Skeletal muscle cell (primary cell): Measurements from ENCODE around the gene NAPA.

ENCODE experiments used
- DNase-seq: peaks from one replicate; pipeline ENCODE4 v3.0.0-alpha.2; 2010; ENCODE audit warnings: low read depth
- H3K4me3 ChIP-seq: 2 replicates; pipeline ENCODE4 v1.5.1; 2011; ENCODE audit warnings: low read depth, mild to moderate bottlenecking, control low read depth, low read length, moderate library complexity

The NAPA gene

DNA sequence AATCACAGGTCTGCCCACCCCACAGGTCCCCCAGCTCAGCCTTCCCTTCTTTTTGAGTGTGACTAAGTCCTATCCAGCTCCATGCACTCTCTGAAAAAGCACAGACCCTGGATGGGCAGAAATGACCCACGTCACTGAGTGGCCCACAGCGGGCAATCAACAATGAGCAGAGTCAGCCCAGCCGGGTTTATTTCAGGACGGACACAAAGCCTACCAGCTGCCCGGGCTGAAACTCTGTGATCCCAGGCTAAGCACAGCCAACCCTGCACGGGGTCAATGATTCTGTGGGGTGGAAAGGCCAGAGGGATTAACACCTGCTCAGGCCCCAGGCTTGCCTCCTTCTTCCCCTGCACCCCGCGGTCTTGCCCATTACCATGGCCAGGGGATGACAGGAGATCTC lies 8.4 kb downstream of the NAPA start:
- H3K4me3 ChIP-seq: no peak overlapping the region
- no peak for DNase-seq

DNA sequence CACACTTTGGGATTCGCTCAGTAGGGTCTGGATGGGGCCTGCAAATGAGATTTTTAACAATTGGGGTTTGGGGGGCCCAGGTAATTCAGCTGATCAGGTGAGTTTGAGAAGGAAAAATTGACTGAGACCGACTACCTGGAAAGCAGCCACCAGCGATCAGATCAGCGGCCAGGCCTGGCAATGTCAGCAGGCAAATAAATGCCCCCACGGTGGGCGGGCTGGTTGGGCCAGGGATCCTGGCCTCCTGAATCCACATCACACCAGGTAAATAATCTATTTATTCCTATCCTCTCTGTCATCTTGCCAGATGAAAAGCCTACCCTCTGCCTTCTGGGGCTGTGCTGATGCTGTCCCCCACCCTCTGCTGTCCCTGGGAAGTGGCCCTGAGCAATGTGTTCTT lies 9.4 kb downstream of the NAPA start:
- DNase-seq: no peak
- no peak overlapping the region for H3K4me3 ChIP-seq

DNA sequence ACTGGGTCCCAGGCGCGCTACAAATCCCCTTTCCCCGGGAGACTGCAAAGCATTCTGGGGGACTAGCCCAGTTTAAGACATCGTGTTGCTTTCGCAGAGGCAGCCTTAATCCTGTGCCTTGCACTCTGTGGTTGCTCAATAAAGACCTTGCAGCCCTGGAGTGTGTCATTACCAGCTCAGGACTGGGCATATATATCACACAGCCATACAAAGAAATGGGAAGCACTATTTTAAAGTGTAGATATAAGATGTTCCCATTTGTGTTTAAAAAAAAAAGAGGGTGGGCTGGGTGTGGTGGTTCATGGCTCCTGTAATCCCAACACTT lies 11.1 kb downstream of the NAPA start:
- no peak for DNase-seq
- H3K4me3 ChIP-seq: no peak overlapping the region

DNA sequence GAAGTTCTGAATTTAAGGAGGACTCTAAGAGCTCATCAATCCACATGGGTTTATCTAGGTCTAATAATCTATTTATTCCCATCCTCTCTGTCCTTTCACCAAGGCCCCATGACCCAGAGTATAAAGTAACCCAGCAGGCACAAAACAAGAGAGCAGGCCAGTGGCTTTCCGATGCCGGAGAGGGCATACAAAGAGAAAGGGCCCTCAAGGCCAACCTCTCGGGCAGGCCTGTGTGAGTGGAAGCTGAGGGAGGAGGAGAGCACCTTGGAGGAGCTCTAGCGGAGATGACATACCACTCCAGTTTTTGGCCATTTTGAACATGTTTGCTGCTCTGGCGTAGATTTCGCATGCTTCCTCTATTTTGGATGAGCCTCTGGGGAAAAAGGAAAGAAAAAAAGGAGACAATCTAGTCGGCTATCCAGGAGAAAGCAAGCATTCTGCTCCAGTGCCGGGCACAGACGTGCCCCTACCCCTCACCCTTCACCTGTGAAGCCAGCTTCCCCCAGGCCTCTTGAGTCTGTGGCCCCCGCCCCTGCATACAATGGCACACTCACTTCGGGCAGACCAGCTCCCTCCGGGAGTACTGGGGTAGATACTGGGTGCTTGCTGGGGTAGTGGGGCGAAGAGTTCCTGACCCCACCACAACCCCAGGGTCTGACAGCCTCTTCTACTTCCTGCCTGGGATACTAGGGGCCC lies 11.6 kb downstream of the NAPA start:
- no peak for DNase-seq
- H3K4me3 ChIP-seq: no peak overlapping the region

DNA sequence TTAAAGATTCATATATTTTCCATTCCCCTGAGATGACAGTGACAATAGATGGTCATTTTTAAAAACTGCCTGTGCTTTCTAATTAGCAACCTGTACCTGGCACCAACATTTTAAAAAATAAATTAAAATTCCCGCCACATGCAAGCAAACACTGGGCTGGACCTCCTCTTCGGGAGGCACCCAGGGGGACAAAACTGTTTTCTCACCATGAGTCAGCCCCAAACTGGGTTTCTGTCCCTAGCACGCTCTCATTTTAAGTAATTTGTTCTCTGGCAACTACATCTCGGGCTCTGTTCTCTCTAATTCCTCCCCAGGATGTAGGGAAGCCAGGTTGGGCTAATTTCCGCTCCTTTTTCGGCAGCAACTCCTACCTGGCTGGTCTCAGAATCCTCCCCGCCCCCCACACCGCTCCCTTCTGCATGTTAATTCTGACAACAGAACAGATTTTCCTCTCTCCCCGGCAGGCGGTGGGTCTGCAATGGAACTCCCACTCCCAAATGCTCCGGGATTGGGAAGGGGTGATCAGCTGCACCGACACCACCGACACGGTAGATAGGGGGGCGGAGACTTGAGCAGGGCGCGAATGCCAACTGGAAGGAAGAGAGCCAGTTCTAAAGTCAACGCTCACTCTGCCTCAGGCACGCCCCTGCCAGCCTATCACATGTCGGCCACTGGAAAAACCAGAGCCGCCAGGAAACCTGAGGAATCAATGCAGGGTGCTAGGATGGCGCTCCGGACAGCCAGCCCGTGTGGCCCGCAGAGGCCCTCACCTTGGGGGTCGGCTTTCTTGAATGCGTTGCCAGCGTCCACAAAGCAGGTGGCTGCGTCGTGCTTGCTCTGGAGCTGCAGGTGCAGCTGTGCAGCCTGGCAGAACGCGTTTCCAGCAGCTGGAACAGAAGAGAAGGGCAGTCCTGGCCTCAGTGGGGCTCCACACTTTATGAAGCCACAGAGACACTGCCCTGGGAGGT lies 14.7 kb downstream of the NAPA start:
- DNase-seq: no peak
- no peak overlapping the region for H3K4me3 ChIP-seq

DNA sequence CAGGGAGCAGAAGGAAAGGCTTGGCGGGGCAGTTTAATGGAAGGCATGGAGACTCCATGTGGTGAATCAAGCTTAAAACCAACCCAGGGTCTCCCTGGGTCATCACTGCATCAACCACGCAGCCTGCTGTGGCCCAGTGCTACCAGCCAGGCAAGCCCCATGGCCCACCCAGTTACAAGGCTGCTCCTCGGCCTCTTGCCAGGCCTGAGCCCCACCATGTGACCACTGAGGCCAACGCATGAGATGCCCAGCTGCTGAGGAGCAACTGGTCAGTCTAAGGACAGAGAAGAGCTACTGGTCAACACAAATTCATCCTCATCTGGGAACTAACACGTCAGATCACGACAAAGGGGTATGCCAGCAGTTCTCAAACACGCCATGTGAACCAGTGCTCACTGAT lies 15.5 kb downstream of the NAPA start:
- H3K4me3 ChIP-seq: no peak overlapping the region

DNA sequence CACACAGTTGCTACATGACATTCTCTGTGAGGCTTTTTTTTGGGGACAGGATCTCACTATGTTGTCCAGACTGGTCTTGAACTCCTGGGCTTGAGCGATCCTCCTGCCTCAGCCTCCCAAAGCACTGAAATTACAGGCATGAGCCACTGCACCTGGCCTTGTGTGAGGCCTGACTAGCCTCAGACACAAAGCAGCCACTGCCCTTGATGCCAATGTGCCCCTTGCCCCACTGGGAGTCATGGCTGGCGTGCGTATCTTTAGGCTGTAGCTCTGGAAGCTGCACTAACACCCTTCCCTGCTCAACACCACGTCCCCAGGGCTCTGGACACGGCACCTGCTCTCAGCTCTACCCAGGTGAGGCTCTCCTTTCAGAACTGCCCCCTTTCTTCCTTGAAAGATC lies 16.3 kb downstream of the NAPA start:
- no peak overlapping the region for H3K4me3 ChIP-seq
- no peak for DNase-seq

More for the DNA sequence above, 15.5 kb downstream of the NAPA start:
- DNase-seq: no peak

DNA sequence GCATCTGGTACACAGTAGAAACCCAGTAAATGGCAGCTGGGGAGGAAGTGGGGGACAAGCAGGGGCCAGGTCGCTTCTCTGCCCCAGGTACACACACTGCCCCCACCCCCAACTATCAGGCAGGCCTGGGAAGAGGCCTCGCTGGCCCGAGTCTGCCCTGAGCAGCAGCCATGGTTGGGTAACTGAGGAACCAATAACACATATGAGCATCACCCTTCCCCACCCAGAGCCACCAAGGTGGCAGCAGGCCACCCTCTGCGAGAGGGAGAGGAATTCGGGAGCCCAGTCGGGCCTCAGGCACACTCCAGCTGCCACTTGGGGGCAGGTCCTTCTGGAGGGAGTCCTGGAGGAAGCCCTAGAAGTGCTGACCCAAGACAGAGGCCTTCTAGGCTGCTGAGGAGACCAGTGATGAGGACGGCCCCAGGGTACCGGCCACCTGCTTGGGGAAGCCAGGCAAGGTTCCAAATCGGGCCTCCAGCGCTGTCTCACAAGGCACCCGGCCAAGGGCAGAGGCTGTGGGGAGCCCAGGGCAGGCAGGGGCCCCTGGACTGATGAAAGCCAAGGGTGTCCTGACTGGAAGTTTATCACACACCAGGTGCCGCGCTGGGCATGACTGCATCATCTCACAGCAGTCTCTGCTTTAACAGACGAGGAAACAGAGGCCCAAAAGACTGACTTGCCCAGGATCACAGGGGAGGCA lies 16.9 kb downstream of the NAPA start:
- DNase-seq: no peak
- H3K4me3 ChIP-seq: no peak overlapping the region

DNA sequence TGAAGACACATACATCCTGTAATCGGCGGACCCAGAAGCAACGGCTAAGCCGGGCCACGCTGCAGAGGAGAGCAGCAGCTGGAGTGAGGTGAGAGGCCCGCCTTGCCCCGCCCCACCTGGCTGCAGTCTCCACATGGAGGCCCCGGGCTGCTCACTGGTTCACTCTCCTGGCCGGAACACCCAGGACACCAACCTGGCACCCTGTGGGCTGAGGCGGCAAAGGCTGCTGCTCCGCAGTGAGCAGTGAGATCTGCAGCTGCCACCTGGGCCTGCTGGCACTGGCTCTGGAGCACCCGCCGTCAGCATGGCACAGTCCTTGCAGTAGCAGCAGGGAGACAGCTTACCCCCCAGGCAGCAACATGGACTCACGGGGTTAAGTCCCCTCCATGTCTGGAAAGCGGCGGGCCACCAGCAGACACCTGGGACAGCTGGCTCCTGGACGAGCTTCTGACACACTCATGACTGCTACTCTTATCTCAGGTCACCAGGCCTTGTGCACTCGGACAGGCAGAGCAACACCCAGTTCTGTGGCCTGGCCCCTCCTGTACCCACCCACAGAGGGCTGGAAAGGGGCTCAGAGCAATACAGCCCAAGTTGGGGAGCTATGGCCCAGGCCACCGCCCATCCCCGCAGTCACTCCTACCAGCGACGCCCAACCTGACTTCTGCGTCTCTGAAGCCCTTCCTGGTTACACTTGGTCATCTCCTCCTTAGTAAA lies 17.7 kb downstream of the NAPA start:
- DNase-seq: no peak
- H3K4me3 ChIP-seq: no peak overlapping the region

DNA sequence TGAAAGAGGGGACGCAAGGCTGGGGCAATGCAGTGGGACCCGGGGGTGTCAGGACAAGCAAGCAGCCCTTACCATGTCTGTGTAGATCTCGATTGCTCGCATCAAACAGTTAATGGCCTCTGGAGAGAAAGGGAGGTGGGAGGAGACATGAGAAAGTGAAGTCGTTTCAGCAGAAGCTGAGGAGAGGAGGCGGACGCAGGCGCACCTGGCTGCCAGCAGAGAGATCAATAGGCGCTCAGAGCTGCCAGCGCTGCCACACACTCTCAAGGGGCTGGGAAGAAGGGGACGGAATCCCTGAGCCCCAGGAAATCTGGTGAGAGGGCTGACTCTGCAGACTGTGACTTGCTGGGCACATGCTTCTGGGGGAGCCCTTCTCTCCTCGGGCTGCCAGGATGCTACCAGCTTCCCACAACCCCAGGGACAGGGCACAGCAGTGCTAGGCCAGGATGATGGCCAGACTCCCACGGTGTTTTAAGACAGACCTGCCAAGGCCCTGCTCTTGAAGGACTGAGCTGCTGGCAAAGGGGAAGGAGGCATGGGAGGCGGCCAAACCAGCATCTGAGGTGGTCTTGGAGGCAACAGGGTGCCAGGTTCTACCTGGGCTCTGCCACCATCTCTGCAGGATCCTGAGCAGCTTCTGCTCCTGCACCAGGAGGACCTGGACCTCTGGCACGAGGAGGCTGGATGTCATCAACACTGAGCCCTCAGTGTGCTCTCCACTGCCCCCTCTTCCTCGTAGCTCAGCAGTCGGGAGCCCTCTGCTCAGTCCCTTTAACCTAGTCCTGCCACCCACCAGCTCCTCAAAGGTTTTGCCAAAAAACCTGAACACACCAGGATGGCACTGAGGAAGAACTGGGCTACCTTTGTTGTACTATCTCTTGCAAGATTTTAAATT lies 19.1 kb downstream of the NAPA start:
- H3K4me3 ChIP-seq: no peak overlapping the region
- no peak for DNase-seq

DNA sequence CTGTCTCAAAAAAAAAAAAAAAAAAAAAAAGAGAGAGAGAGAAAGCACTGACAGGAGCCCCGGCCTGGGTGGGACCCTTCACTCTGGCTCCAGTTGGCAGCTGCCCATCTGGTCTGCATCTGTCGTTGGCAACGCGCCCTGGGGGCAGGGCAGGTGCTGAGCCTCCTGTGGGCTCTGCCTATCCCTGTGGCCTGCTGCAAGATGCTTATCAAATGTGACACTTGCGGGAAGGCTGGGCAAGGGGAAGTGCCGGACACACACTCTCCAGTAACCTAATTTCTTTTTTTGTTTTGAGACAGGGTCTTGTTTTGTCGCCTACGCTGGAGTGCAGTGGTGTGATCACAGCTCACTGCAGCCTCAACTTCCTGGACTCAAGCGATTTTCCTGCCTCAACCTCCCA lies 20.1 kb downstream of the NAPA start:
- no peak overlapping the region for H3K4me3 ChIP-seq
- no peak for DNase-seq

DNA sequence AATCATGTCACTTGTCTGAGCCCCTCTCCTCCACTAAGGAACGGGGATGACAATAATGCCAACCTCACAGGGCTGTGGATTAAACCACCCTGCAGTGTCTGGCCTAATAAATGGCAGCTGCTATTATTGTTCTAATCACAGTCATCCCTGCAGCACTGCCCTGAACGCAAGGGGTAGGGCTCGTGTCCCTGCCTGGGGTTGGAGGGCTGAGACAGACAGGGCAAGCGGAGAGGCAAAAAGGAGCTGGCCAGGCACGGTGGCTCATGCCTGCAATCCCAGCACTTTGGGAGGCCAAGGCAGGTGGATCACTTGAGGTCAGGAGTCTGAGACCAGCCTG lies 20.7 kb downstream of the NAPA start:
- H3K4me3 ChIP-seq: no peak overlapping the region
- DNase-seq: no peak

DNA sequence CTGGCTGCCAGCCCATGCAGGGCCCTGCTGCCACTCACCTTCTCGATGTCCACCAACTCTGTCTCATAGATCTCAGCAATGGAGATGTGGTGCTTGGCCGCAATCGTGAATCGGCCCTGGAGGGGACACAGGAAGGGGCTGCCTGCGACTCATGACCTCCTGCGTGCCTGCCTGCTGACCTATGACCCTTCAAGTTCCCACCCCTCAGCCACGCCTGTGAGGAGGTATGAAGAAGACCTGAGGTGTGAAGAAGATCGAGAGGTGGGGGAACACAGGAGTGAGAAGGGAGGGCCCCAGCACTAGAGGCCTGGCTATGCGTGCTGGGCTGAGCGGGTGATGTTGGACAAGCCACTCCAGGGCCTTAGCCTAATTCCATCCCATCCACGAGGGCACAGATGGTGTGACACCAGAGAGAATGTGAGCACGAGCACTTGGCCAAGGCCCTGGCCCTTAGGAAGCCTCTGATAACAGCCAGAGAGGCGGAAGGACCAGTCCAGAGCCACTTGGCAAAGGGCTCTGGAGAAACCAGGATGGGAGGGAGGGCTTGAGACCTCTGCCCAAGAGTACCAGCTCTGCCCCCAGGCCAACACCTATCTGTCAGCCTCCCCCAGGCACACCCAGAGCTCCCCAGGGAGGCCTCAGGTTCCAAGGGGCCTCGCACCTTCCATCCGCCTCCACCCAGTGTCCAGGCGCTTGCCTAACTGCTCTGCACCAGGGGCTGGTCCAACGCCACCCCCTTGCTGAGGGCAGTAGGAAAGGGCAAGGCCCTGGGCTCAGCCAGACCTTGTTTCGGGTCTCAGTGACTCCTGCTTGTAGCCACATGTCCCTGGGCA lies 21.3 kb downstream of the NAPA start:
- H3K4me3 ChIP-seq: no peak overlapping the region
- no peak for DNase-seq

DNA sequence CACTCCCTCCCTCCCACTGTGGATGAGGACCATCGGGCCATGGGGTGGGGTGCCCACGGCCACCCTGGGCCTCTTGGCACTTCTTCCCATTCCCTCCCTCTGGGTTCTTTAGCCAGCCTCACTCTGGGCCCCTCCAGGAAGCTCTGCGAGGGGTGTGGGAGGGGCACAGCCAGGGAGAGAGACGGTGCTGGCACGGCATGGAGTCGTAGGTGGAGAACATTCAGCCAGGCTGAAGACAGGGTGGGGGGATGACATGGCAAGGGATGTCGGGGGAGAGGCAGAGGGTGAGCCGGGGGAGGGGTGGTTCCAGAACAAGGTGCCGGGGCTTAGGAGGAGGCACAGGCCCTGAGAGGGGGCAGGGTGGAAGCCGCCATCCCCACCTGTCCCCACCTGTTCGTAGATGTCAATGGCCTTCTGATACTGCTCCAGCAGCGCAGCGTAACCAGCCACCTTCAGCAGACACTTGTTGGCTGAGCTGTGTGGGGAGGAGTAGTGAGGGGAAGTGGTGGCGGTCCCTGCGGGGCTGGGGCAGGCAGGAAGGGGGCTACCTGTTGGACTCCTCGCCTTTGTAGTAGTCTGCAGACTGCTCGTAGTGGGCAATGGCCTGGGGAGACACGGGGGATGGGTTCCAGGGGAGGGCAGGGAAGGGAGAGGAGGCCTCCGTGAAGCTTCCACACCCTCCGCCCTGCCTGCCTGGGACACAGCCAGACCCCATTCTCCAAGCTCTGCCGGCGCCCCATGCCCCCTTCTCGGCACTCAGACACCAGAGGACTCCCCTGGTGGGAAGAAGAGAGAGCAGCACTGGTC lies 22.1 kb downstream of the NAPA start:
- no peak for DNase-seq
- no peak overlapping the region for H3K4me3 ChIP-seq

DNA sequence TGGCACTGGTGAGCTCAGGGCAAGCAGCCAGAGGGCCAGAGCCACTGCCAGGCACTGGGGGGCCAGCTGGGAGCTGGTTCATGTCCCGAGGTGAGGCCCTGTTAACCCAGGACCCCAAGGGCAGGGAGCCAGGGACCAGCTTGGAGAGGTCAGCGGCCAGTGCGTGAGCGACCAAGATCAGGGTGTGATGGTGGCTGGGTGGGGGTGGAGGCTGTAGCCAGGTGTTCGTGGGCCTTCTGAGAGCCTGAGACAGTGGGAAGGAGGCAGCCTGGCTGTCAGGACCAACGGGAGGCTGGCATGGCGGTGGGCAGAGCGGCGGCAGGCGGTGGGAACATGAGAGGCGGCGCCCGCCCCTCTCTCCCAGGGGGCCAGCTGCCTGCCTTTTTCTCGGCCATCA lies 22.7 kb downstream of the NAPA start:
- DNase-seq: no peak

DNA sequence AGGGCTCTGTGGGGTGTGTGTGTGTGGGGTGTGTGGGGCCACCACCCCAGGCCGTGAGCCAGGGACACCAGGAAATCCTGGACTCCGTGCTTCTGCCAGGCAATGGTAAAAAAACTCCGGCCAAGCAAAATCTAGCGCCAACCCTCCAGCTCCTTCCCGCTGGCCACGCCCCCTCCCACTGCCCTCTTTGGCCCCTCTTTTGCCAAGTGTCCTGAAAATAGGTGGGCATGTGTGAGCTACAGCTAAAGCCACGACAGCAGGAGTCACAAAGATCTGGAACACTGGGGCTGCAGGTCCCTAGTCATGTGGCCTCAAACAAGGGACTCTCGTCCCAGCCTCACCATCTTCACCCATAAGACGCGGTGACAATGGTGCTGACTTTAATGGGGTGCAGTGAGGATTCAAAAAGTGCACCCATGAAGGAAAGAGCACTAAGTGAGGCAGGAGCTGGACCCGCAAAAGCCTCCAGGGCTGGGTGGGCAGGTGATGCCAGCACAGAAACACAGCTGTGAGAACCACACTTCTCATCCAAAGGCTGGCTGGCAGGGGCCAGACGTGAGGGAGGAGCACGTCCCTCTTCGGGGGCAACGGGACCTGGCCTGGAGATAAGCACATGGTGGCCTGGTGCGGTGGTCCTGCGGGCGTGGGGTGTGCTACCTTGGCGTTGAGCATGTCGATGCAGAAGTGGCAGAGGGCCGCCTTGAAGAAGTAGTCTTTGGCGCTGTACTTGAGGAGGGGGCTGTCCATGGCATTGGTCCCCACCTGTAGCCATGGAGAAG lies 23.3 kb downstream of the NAPA start:
- H3K4me3 ChIP-seq: no peak overlapping the region
- no peak for DNase-seq

More for the DNA sequence above, 22.7 kb downstream of the NAPA start:
- no peak overlapping the region for H3K4me3 ChIP-seq

DNA sequence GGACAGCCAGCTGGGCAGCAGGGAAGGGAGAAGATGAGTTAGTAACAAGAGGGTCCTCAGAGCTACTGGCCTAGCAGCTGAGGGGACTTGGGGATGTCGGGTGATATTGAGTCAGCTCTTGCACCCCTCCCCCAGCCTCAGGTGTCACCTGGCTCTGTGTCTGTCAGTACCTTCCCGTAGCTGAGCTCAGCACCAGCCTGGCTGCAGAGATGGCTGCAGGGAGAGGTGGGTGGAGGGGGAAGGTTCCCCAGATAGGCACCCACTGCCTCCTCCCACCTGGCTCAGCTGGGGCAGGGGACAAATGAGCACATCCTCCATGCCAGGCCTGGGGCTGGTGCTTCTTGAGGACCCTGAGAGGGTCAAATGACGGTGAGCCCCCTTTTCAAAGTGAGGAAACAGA lies 24.0 kb downstream of the NAPA start:
- H3K4me3 ChIP-seq: no peak overlapping the region
- DNase-seq: no peak
